HG03066 (cell line): Measurements from ENCODE around the gene RCC2.
"Not testable (repeated sequence)": the region's sequence is repeated elsewhere in the genome, so short reads cannot be mapped to it uniquely, and the experiment has no call there.

Experiments used
- ATAC-seq: cut with Tn5 transposase; IDR thresholded peaks from one replicate; pipeline ENCODE4 v1.9.1; 2021; ENCODE audit warnings: low read depth; ENCODE audit not compliant: unreplicated experiment

The RCC2 gene

DNA sequence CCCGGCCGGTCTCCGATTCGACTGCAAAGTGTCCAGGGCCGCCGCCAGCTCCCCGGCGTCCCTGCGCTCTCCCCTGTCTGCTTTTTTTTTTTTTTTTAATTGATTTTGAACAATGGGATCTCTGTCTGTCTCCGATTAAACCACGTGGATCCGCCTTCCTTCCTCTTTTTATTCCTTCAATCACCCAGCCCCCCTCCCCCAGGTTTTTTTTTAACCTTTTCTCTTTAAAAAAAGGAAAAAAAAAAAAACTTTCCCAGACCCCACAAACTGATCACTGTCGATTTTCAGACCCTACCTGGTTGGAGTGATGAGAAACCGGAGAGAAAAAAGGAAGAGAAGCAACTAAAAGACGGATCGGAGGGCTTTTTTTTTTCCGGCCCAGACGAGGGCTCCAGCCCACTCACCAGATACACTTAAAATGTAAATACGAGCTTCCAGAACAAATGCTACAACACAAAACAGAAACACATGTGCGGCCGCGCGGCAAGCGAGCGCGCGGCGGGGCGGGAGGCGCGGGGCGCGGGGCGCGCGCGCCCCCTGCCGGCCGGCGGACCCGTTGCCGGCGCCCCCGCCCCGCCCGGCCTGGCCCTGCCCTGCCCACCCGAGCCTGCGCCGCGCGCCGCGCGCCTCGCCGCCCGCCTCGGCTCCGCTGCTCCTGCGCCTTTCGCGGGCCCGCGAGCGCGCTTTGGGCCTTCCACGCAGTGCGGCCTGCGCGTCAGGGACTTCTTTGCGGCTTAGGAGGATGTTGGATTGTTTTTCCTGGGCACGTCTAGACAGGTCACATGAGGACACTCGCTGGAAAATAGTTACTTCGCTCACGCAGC, at the start of gene RCC2:
Gene RCC2, minus strand, starts transcription at position 428 of the 824 bp plus-strand sequence. CDS start 1,163 bp downstream, outside the sequence.
- peak; percentile 39 for ATAC-seq

DNA sequence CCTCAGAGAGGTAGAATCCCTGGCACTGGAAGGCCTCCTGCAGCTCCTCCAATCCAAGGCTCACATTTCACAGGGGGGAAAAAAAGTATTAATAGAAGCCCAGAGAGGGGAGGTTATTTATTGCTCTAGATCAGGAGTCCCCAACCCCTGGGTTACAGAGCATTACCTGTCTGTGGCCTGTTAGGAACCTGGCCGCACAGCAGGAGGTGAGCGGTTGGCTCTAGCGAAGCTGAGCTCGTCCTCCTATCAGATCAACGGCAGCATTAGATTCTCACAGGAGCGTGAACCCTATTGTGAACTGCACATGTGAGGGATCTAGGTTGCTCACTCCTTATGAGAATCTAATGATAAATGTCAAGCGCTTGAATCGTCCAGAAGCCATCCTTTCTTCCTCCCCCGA, 46.8 kb upstream of the RCC2 start:
- no peak for ATAC-seq

DNA sequence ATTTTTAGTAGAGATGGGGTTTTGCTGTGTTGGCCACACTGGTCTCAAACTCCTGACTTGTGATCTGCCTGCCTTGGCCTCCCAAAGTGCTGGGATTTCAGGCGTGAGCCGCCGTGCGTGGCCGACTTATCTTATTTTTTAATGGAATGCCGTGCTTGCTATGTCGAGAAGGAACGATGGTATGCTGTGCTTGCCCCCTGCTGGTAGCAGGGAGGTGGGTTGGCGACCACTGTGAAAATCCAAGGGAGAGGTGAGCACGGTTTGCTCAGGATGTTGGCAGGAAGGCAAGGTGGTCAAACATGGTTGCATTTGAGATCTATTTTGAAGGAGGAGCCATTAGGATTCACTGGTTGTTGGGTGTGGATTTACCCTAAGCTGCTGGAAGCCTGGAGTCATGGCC, 45.8 kb upstream of the RCC2 start:
- no peak for ATAC-seq

DNA sequence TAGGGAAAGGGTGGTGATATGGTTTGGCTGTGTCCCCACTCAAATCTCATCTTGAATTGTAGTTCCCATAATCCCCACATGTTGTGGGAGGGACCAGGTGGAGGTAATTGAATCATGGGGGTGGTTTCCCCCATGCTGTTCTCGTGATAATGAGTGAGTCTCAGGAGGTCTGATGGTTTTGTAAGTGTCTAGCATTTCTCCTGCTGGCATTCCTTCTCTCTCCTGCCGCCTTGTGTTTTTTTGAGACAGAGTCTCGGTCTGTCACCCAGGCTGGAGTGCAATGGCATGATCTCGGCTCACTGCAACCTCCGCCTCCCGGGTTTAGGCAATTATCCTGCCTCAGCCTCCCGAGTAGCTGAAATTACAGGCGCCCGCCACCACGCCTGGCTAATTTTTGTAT, 42.5 kb upstream of the RCC2 start:
- not testable (repeated sequence) for ATAC-seq

DNA sequence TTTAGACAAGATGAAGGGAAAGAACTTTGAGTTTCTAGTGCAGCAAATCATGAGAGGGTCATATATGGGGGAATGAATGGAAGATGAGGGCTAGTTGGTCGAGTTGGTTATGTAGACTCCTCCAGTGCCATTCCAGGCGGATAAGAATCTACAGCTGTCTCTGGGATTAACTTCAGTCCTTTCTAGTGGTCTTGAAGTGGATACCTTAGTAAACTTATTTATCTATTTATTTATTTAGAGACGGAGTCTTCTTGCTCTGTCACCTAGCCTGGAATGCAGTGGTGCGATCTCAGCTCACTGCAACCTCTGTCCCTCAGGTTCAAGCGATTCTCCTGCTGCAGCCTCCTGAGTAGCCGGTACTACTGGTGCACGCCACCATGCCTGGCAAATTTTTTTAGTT, 41.4 kb upstream of the RCC2 start:
- ATAC-seq: no peak

DNA sequence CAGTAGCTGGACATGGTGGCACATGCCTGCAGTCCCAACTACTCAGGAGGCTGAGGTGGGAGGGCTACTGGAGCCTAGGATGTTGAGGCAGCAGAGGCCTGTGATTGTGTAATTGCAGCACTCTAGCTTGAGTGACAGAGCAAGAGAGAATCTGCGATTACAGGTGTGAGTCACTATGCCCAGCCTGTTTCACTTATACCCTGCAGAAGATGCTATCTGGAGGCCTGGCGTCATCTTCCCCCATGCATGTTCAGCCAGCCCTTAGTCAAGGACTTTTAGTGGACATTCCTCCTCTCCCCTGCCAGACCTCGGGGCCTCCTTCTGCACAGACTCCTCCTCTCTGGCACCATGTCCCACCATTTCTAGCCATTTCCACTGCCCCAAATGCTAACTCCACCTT, 36.3 kb upstream of the RCC2 start:
- ATAC-seq: no peak

DNA sequence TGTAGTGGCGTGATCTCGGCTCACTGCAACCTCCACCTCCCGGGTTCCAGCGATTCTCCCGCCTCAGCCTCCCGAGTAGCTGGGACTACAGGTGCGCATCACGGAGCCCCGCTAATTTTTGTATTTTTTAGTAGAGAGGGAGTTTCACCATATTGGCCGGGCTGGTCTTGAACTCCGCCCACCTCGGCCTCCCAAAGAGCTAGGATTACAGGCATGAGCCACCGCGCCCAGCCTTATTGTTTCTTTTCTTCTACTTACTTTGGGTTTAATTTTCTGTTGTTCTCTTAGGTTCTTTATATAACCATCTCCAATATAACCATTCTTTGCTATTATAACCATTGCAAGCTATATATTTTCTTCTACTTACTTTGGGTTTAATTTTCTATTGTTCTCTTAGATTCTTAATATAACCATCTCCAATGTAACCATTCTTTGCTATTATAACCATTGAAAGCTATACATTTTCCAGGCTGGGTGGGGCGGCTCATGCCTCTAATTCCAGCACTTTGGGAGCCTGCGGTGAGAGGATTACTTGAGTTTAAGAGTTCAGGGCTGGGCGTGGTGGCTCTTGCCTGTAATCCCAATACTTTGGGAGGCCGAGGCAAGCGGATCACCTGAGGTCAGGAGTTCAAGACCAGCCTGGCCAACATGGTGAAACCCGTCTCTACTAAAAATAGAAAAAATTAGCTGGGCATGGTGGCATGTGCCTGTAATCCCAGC, 35.5 kb upstream of the RCC2 start:
- not testable (repeated sequence) for ATAC-seq

DNA sequence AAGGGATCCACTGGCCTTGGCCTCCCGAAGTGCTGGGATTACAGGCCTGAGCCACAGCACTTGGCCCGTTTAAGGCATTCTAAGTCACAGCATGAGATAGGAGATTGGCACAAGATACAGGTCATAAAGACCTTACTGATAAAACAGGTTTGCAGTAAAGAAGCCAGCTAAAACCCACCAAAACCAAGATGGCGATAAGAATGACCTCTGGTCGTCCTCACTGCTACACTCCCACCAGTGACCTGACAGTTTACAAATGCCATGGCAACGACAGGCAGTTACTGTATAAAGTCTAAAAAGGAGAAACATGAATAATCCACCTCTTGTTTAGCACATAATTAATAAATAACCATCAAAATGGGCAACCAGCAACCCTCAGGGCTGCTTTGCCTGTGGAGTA, 33.3 kb upstream of the RCC2 start:
- ATAC-seq: no peak

DNA sequence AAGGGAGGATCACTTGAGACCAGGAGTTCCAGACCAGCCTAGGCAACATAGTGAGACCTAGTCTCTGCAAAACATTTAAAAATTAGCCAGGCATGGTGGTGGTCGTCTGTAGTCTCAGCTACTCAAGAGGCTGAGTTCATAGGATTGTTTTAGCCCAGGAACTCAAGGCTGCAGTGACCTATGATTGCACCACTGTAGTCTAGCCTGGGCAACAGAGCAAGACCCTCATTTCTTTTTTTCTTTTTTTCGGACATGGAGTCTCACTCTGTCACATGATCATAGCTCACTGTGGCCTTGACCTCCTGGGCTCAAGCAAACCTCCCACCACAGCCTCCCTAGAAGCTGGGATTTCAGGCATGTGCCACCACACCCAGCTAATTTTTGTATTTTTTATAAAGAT, 31.9 kb upstream of the RCC2 start:
- ATAC-seq: no peak

DNA sequence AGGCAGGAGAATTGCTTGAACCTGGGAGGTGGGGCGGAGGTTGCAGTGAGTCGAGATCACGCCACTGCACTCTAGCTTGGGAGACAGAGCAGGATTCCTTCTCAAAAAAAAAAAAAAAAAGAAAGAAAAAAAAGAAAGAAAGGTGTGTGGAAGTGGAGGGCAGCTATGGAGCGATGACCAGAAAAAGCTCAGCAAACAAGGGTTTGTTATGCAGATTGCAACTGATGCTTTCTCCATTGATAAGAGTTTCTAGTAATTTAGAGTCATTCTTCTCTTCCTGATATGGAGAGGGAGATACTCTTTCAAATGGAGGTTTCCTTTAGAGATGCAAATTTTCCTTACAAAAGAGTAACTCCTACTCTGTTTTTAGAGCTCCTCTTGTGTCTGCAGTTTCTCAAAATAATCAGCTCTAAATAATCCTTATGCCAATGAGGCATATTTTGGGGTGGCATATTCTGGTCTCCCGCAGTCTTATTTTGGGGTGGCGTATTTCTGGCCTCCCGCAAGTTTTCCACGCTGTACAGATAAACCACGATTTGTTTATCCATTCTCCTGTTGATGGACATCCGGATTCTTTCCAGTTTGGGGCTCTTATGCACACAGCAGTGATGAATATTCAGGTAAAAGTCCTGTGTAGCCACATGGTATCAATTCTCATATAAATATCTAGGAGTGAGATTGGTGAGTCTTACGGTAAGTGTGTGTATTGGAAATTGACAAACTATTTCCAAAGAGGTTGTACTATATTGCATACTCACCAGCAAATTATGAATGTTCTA, 30.7 kb upstream of the RCC2 start:
- no peak for ATAC-seq

DNA sequence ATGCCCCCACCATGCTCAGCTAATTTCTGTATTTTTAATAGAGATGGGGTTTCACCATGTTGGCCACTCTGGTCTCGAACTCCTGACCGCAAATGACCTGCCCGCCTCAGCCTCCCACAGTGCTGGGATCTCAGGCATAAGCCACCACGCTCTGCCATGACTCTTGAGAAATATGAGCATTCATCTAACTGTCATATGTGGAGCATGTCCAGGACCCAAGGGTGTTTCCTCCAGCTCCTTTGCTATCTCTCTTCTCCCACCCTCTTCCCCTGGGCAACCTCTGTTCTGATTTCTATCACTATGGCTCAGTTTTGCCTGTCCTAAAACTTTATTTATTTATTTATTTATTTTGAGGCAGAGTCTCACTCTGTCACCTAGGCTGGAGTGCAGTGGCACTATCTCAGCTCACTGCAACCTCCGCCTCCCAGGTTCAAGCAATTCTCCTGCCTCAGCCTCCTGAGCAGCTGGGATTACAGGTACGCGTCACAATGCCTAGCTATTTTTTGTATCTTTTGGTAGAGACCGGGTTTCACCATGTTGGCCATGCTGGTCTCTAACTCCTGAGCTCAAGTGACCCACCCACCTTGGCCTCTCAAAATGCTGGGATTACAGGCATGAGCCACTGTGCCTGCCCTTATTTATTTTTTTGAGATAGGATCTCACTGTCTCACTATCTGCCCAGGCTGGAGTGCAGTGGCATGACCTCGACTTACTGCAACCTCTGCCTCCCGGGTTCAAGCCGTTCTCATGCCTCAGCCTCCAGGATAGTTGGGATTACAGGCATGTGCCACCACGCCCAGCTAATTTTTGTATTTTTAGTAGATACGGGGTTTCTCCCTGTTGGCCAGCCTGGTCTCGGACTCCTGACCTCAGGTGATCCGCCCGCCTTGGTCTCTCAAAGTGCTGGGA, 29.1 kb upstream of the RCC2 start:
- not testable (repeated sequence) for ATAC-seq

DNA sequence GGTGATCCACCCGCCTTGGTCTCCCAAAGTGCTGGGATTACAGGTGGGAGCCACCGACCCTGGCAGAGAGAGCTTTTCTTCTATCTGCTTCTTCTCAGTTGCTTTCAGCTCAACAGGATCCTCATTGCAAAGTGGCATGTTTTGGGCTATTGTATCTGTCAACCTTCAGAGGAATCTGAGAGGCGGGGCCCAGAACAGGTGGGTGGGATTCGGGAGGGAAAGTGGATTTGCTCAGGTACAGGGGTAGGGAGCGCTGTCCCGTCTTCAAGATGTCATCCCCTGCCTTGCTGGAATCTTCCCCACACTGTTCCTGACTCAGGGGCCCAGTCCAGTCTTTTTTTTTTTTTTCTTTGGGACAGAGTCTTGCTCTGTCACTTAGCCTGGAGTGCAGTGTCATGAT, 26.9 kb upstream of the RCC2 start:
- no peak for ATAC-seq

DNA sequence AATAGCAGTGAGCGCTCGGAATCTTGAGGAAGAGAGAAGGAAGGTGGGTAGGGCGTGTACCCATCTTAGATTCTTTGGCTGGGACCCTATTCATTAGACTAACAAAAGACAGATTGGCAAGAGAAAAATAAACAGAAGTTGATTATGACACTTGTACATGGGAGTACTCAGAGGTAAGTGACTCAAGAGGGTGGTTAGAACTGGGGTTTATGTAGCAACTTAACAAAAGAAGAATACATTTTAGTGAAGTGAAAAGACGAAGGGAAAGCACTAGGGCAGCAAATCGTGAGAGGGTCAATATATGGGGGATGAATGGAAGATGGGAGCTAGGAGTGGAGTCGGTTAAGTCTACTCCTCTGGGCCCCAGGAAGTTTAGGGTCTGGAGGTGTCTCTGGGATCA, 25.8 kb upstream of the RCC2 start:
- no peak for ATAC-seq

DNA sequence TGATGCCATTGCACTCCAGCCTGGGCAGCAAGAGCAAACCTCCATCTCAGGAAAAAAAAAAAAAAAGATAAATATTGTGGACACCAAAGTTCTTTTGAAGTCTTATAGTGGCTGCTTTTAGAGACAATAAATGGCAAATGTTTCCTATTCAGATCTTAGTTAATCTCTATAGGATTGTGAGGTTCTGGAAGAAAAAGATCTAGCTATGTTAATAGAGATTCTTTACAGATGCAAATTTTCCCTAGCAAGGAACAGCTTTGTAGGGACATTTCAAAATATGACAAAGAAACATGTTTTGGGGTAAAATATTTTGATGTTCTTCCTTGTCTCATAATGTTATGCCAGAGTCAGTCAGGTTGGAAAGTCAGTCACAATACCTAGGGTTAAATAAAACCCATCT, 24.5 kb upstream of the RCC2 start:
- no peak for ATAC-seq

DNA sequence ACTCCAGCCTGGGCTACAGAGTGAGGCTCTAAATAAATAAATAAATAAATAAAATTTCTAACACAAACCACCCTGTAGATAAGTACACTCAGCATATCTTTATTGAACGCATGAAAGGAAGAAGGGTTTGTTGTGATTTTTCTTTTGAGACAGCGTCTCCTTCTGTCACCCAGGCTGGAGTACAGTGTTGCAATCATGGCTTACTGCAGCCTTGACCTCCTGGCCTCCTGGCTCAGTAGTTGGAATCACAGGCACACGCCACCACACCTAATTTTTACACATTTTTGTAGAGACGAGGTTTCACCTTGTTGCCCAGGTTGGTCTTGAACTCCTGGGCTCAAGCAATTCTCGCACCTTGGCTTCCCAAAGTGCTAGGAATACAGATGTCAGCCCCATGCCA, 23.2 kb upstream of the RCC2 start:
- no peak for ATAC-seq

DNA sequence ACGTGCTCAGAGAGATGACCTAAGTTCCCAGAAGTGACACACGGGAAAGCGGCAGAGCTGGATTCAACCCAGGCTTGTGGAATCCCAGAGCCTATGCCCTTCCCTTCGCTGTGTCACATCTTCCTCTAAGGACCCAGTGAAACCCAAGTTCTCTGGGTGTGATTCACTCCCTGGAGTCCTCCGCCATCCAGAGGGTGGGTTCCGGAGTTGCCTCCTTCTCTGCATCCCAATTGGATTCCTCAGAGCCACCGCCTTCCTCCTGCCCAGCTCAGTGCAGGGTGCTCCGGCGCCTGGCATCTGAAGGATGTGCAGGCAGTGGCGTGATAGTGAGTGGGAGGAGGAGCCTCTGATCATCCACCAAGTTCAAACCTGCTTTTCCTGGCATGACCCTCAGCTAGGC, 20.7 kb upstream of the RCC2 start:
- no peak for ATAC-seq

DNA sequence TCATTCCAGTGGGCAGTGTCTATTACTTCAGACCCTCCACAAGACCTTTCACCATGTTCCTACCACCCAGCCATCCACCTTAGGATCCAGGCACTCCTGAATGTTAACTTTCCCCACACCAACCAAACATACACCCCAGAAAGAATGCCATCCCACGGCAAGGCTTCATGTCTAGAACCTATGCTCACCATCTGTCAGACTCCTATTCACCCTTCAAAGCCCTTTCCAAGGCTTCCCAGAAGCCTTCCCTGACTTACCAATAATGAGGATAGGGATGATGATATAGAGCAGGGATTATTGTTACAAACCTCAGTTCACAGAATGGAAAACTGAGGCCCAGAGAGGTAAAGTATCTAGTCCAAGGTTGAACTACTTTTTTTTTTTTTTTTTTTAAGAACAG, 19.3 kb upstream of the RCC2 start:
- ATAC-seq: no peak

DNA sequence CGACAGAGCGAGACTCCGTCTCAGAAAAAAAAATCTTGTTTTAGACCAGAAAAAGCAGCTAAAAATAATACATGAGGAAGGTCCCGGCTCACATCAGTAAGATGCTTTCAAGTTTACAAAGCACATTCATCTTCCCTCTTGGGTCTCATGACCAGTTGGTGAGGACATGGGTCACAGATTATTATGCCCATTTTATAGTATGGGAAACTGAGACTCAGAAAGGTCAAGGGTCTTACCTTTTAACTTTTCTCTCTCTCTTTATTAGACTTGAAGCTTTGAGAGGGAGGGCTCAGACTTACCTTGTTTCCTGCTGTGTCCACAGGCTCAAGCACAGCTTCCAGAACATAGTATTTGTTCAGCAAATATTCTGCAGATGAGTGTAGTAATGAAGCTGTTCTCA, 13.2 kb upstream of the RCC2 start:
- ATAC-seq: no peak

DNA sequence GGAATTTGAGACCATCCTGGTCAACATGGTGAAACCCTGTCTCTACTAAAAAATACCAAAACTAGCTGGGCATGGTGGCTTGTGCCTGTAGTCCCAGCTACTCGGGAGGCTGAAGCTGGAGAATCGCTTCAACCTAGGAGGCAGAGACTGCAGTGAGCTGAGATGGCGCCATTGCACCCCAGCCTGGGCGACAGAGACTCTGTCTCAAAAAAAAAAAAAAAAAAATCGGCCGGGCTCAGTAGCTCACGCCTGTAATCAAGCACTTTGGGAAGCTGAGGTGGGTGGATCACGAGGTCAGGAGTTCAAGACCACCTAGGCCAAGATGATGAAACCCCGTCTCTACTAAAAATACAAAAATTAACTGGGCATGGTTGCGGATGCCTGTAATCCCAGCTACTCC, 12.7 kb upstream of the RCC2 start:
- ATAC-seq: not testable (repeated sequence)

DNA sequence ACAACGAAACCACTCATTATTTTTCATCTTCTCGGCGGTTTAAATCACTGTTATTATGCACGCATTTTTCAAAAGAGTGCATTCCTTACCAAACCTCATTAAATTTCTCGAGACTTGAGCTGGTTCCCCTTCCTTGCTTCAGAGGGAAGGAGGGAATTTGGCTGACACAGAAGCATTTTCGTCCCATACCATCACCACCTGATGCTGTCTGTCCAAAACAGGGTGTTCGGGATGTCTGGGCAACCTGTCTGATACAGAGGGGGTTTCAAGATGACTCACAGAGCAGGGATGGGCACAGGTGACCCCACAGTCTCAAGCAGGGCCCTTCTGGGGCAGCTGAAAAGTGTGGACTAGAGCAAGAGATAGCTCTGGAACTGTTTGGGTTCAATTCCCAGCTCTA, 12.3 kb upstream of the RCC2 start:
- no peak for ATAC-seq
